Measurements from ENCODE around the gene ASTL.

DNA sequence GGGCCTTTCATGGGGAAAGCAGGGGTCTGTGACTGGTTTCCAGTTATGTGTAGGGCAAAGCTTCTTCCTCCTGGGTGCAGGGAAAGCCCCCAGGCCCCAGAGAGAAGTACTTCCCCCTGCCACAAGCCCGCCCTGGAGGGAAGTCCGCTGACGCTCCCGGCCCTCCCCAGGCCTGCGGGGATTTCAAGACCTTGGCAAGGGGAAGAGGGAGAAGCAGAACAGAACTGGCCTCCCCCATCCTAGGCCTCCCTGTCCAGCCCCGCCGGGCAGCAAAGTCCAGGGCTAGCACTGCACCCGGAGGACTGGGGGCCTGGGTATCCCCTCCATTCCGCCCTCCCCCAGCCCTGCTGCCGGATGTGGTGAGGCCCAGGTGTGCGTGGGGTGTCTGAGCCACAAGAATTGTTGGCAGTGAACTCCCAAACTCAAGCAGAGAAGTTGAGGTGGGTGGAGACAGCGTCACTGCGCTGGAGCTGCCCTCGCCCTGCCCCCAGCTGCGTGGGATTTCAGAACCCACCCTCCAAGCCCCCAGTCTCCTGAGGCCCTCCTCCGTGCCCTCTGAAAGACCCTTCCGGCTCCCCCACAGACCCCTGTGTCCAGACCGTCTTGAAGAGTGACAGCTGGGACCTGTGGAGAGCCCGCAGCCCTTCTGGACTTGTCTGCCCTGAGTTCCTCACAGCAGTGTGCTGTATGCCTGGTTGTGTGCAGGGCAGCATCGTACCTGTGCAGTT, 8.0 kb upstream of the ASTL start:
- TF ChIP-seq, protein P1, sequence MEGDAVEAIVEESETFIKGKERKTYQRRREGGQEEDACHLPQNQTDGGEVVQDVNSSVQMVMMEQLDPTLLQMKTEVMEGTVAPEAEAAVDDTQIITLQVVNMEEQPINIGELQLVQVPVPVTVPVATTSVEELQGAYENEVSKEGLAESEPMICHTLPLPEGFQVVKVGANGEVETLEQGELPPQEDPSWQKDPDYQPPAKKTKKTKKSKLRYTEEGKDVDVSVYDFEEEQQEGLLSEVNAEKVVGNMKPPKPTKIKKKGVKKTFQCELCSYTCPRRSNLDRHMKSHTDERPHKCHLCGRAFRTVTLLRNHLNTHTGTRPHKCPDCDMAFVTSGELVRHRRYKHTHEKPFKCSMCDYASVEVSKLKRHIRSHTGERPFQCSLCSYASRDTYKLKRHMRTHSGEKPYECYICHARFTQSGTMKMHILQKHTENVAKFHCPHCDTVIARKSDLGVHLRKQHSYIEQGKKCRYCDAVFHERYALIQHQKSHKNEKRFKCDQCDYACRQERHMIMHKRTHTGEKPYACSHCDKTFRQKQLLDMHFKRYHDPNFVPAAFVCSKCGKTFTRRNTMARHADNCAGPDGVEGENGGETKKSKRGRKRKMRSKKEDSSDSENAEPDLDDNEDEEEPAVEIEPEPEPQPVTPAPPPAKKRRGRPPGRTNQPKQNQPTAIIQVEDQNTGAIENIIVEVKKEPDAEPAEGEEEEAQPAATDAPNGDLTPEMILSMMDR (IDR thresholded peaks at IDR 0.05 in 4 of 5, conservative IDR thresholded peaks at IDR 0.05 in 1 of 5) = no peak
- peak in 1 of 2 donors; percentile 23 for TF ChIP-seq POLR2A (IDR thresholded peaks at IDR 0.05)

Measured in gastrocnemius medialis (tissue), 4 donors.